ENCODE results near the gene EME2.

DNA sequence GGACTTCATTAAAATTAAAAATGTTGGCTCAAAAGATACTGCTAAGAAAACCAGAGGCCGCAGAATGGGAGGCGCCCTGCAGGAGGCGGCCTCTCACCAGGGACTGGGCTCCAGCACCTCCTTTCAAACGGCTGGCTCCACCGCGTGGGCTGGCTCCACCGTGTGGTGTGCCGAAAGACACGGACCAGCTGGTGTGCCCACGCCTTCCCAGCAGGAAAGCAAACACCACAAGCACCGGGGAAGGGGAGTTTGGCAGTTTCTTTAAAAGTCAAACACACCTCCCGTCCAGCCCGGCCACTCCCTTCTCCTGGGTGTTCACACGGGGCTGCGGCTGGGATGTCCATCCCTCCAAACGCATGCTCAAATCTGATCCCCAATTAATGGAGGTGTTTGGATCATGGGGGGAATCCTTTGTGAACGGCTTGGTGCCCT lies 40.1 kb downstream of the EME2 start:
- TF ChIP-seq, protein P1, sequence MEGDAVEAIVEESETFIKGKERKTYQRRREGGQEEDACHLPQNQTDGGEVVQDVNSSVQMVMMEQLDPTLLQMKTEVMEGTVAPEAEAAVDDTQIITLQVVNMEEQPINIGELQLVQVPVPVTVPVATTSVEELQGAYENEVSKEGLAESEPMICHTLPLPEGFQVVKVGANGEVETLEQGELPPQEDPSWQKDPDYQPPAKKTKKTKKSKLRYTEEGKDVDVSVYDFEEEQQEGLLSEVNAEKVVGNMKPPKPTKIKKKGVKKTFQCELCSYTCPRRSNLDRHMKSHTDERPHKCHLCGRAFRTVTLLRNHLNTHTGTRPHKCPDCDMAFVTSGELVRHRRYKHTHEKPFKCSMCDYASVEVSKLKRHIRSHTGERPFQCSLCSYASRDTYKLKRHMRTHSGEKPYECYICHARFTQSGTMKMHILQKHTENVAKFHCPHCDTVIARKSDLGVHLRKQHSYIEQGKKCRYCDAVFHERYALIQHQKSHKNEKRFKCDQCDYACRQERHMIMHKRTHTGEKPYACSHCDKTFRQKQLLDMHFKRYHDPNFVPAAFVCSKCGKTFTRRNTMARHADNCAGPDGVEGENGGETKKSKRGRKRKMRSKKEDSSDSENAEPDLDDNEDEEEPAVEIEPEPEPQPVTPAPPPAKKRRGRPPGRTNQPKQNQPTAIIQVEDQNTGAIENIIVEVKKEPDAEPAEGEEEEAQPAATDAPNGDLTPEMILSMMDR (conservative IDR thresholded peaks at IDR 0.05), result peak; percentile 90
- TF ChIP-seq ZFX (IDR thresholded peaks at IDR 0.05), result no peak
